ACC112 (cell line): ENCODE results near the gene FUT9.

ENCODE experiments used
- H2AFZ ChIP-seq: fragments of 200-600 bp; sonication (generic); one replicate; pipeline ENCODE4 v1.6.0; 2017; ENCODE audit warnings: antibody characterized with exemption, low read length; ENCODE audit not compliant: unreplicated experiment
- H3K27ac ChIP-seq: fragments of 200-600 bp; sonication (generic); 2 replicates; pipeline ENCODE4 v1.5.1; 2014; ENCODE audit warnings: low read depth, mild to moderate bottlenecking, antibody characterized with exemption, low read length, moderate library complexity
- H3K27me3 ChIP-seq: fragments of 200-600 bp; sonication (generic); 2 replicates; pipeline ENCODE4 v1.6.1; 2014; ENCODE audit warnings: mild to moderate bottlenecking, antibody characterized with exemption, low read length, moderate library complexity, mixed read lengths; ENCODE audit not compliant: insufficient read depth
- H3K36me3 ChIP-seq: fragments of 200-600 bp; sonication (generic); 2 replicates; pipeline ENCODE4 v1.6.1; 2016; ENCODE audit warnings: mild to moderate bottlenecking, antibody characterized with exemption, low read length, moderate library complexity, mixed read lengths; ENCODE audit not compliant: insufficient read depth
- H3K4me1 ChIP-seq: fragments of 200-600 bp; sonication (generic); one replicate; pipeline ENCODE4 v1.6.1; 2016; ENCODE audit warnings: low read length, mixed read lengths; ENCODE audit not compliant: insufficient read depth, unreplicated experiment, control insufficient read depth
- H3K4me3 ChIP-seq: fragments of 200-600 bp; sonication (generic); 2 replicates; pipeline ENCODE4 v1.5.1; 2014; ENCODE audit warnings: mild to moderate bottlenecking, low read depth, low read length
- H3K79me2 ChIP-seq: fragments of 200-600 bp; sonication (generic); one replicate; pipeline ENCODE4 v1.6.0; 2016; ENCODE audit warnings: low read length; ENCODE audit not compliant: control insufficient read depth, unreplicated experiment, insufficient read depth

Gene FUT9

GRCh38 chr6:96013531-96013930, 2.2 kb upstream of the FUT9 start:
- H3K4me1 ChIP-seq, result no peaks in the 10 kb centered on the region
- no peak overlapping the region for H3K27ac ChIP-seq
- H3K27me3 ChIP-seq, result peaks cover 9% of the 10 kb centered on the region; the same call in 1 of the 2 replicates

DNA sequence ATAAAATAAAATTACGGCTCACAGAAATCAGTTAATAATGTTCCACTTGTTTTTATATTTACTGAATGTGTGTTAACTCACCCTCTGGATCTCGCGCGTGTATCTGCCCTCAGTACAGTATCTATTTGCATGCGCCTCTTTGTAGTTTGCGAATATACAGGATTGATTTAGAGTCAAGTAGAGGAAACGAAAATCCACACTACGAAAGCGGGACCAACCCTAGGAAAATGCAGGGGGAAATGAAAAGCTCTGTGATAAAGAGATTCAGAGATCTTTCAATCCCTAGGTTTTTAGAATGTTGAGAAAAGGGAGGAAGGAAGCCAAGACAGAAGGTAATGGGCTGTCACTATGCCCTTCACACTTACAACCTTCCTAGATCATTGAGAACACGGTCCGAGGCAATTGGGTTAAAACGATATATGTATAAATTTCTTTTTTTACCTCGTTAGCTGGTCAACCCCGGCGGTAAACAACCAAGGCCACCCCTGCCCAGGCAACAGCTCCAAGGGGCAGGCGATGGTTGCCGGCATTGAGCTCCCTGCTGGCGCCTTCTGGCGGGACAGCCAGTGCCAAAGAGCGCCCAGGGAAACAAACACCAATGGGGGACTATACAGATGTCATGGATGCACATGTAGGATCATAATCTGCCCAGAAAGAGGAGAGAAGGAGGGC, 792 bp upstream of the FUT9 start:
- H3K36me3 ChIP-seq, result no peaks in the 10 kb centered on the region
- no peak overlapping the region for H2AFZ ChIP-seq
- H3K4me3 ChIP-seq, result no peak overlapping the region
- H3K4me1 ChIP-seq, result no peaks in the 10 kb centered on the region
- H3K79me2 ChIP-seq, result no peaks in the 10 kb centered on the region
- no peak overlapping the region for H3K27ac ChIP-seq
- H3K27me3 ChIP-seq, result peaks cover 9% of the 10 kb centered on the region; the same call in 1 of the 2 replicates

More at GRCh38 chr6:96013531-96013930, 2.2 kb upstream of the FUT9 start:
- no peaks in the 10 kb centered on the region for H3K36me3 ChIP-seq
- H2AFZ ChIP-seq, result no peak overlapping the region
- H3K79me2 ChIP-seq, result no peaks in the 10 kb centered on the region
- H3K4me3 ChIP-seq, result no peak overlapping the region

- no peak overlapping the region for H3K4me3 ChIP-seq
- H3K4me1 ChIP-seq, result no peaks in the 10 kb centered on the region
- H3K27ac ChIP-seq, result no peak overlapping the region
- H3K79me2 ChIP-seq, result no peaks in the 10 kb centered on the region
- no peaks in the 10 kb centered on the region for H3K36me3 ChIP-seq
- no peak overlapping the region for H2AFZ ChIP-seq
- peaks cover 9% of the 10 kb centered on the region; the same call in 1 of the 2 replicates for H3K27me3 ChIP-seq
These were observed 728 bp downstream of the FUT9 start for GRCh38 chr6:96016334-96017069.

- Histone ChIP-seq H2AFZ (no peak overlapping the region), H3K27ac (no peak overlapping the region), H3K4me3 (no peak overlapping the region)
These were observed 1.2 kb downstream of the FUT9 start for GRCh38 chr6:96017070-96017359.

DNA sequence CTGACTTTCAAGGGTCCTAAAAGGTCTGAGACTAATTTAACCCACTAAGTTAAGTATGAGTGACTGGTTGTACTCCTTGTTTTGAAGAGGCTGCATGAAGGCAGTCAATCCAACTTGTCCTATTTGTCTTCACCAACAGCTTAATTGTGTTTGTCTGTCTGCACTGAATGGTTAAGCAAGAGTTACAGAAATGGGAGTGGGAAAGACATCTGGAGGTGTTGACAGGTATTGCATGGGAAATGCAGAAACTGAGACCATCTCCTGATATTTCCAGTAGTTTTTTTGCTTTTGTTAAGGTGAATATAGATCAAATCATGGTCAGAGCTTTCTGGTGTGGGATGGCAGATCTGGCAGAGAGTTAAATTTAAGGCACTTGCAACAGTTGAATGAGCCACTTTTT, 6.5 kb downstream of the FUT9 start:
- Histone ChIP-seq H3K79me2 (no peaks in the 10 kb centered on the region), H3K4me1 (no peaks in the 10 kb centered on the region), H3K36me3 (no peaks in the 10 kb centered on the region), H3K27ac (no peak overlapping the region), H3K27me3 (no peaks in the 10 kb centered on the region), H3K4me3 (no peak overlapping the region), H2AFZ (no peak overlapping the region)

More at GRCh38 chr6:96017070-96017359, 1.2 kb downstream of the FUT9 start:
- Histone ChIP-seq H3K36me3 (no peaks in the 10 kb centered on the region), H3K4me1 (no peaks in the 10 kb centered on the region), H3K27me3 (peaks cover 9% of the 10 kb centered on the region; the same call in 1 of the 2 replicates), H3K79me2 (no peaks in the 10 kb centered on the region)

DNA sequence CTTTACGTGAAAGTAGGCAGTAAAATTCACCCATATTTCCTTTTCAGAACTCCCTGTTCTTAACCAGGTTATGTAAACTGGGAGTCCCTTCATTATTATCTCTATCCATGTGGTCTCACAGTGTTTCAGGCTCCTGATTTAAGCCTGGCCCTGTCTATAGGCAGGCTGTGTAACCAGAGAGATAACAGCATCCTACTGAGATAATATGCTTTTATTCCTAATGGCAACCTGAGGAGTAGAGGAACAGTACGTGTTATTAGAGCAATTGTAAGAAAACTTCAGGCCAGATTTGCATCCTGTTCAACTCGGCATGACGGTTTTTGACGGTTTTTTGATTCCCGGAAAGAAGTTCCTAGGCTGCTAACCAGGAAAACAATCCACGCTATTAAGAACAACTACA, 16.9 kb downstream of the FUT9 start:
- no peak overlapping the region for H2AFZ ChIP-seq
- no peak overlapping the region for H3K27ac ChIP-seq
- H3K27me3 ChIP-seq, result no peaks in the 10 kb centered on the region
- no peaks in the 10 kb centered on the region for H3K36me3 ChIP-seq
- H3K4me3 ChIP-seq, result no peak overlapping the region
- H3K4me1 ChIP-seq, result no peaks in the 10 kb centered on the region
- no peaks in the 10 kb centered on the region for H3K79me2 ChIP-seq

DNA sequence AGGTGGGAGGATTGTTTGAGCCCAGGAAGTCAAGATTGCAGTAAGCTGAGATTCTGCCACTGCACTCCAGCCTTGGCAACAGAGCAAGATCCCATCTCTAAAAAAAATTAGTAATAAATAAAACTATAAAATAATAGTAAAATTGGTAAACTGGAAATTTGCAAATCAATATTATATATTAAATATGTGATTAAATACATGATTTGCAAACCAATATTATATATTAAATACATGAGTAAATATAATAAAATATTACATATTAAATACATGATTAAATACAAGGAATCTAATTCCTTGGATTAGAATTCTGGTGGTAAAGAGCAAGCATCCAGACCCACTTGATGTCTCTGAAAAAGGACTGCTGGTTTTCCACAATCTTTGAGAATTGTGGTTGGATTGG, 35.8 kb downstream of the FUT9 start:
- H2AFZ ChIP-seq, result no peak overlapping the region
- H3K36me3 ChIP-seq, result no peaks in the 10 kb centered on the region
- no peak overlapping the region for H3K27ac ChIP-seq
- H3K27me3 ChIP-seq, result no peaks in the 10 kb centered on the region
- no peaks in the 10 kb centered on the region for H3K4me1 ChIP-seq
- no peaks in the 10 kb centered on the region for H3K79me2 ChIP-seq
- H3K4me3 ChIP-seq, result no peak overlapping the region

DNA sequence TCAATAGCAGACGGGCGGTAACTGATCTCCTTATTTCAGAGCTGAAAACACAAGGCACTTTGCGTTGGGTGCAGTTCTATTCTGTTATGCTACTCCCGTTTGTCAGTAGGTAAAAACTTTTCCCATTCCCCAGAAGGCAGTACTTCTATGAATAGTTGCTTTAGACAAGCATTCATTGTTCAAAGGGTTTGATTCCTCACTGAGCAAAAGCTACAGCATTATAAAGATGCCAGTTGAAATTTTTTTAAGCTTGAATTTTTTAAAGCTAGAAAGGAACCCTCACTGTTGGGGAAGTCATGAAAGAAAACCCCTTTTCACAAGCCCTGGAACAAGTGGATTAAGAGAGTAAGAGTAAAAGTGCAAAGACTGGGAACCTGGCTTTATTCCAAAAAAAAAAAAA, 42.3 kb downstream of the FUT9 start:
- Histone ChIP-seq H3K27ac (no peak overlapping the region), H2AFZ (no peak overlapping the region), H3K27me3 (no peaks in the 10 kb centered on the region), H3K4me3 (no peak overlapping the region), H3K36me3 (no peaks in the 10 kb centered on the region), H3K79me2 (no peaks in the 10 kb centered on the region), H3K4me1 (no peaks in the 10 kb centered on the region)

GRCh38 chr6:96059586-96059985, 43.8 kb downstream of the FUT9 start:
- Histone ChIP-seq H2AFZ (no peak overlapping the region), H3K27me3 (no peaks in the 10 kb centered on the region), H3K4me3 (no peak overlapping the region), H3K4me1 (no peaks in the 10 kb centered on the region), H3K36me3 (no peaks in the 10 kb centered on the region), H3K79me2 (no peaks in the 10 kb centered on the region), H3K27ac (no peak overlapping the region)

- no peak overlapping the region for H3K27ac ChIP-seq
These were observed 44.5 kb downstream of the FUT9 start for GRCh38 chr6:96060249-96060648.

DNA sequence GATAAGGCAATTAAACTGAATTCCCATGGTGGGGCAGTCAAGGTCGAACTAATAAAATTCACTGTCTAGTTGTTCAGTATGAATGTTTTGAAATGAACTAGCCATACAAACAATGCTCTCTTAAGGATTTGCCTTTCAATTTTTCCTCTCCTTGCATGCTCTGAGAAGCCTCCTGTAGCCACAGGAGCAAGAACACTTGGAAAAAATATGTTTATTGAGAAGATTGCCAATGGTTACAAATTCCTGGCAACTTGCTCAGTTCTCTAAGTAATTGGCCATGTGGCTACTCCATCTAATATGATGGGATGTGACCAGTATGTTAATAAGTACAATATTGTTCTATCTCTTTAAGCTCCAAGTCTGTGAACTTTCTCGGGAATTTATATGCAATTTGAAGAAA, 49.4 kb downstream of the FUT9 start:
- H2AFZ ChIP-seq, result no peak overlapping the region
- H3K36me3 ChIP-seq, result no peaks in the 10 kb centered on the region
- no peaks in the 10 kb centered on the region for H3K4me1 ChIP-seq
- no peak overlapping the region for H3K27ac ChIP-seq
- no peaks in the 10 kb centered on the region for H3K27me3 ChIP-seq
- no peak overlapping the region for H3K4me3 ChIP-seq
- no peaks in the 10 kb centered on the region for H3K79me2 ChIP-seq

More at GRCh38 chr6:96060249-96060648, 44.5 kb downstream of the FUT9 start:
- Histone ChIP-seq H3K27me3 (no peaks in the 10 kb centered on the region), H3K4me3 (no peak overlapping the region), H3K79me2 (no peaks in the 10 kb centered on the region), H3K36me3 (no peaks in the 10 kb centered on the region), H2AFZ (no peak overlapping the region), H3K4me1 (no peaks in the 10 kb centered on the region)
